SH-SY5Y (cell line): ENCODE data around the gene TMCO6.

Source experiments
- GATA2 ChIP-seq: IDR thresholded peaks from 2 replicates; pipeline ENCODE4 v1.6.1; 2011; ENCODE audit warnings: mild to moderate bottlenecking, low read depth, low read length
- GATA3 ChIP-seq: IDR thresholded peaks from 2 replicates; pipeline ENCODE4 v1.6.1; 2011; ENCODE audit warnings: low read depth, mild to moderate bottlenecking, low read length, moderate library complexity

DNA sequence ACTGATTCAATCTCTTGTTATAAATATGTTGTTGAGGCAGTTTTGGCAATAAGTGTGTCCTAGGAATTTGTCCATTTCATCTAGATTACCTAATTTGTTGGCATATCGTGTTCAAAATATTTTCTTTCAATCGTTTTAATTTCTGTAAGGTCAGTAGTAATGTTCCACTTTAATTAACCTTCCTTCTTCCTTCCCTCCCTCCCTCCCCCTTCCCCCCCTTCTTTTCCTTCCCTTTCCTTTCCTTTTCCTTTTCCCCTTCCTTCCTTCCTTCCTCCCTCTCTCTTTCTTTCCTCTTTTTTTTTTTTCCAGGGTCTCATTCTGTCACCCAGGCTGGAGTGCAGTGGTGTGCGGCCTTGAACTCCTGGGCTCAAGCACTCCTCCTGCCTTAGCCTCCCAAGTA lies 33.4 kb upstream of the TMCO6 start:
- TF ChIP-seq GATA2 (no peak), GATA3 (no peak)
